ENCODE measurements around the gene NOTCH4. TPM values are rescaled to one million over a fixed set of nuclear protein-coding genes. Genes with fewer than 3 reads are reported as not detected.

The NOTCH4 gene
- total RNA-seq, 2 experiments from 2014 or later = 0.47 to 0.53 TPM

GRCh38 chr6:32208996-32209395, 14.9 kb downstream of the NOTCH4 start:
- intact Hi-C loops (cut with DNase I, micrococcal nuclease) = no loop called here
- CTCF ChIA-PET = no interaction called here
- Mint-ChIP-seq H3K27me3 (peaks cover 3% of the 10 kb centered on the region), H3K9me3 (no peaks in the 10 kb centered on the region), H3K4me3 (no peak overlapping the region), H3K36me3 (ENCODE audit: low read depth) (no peaks in the 10 kb centered on the region), H3K4me1 (ENCODE audit: low read depth) (no peaks in the 10 kb centered on the region), H3K27ac (no peak overlapping the region)
- Histone ChIP-seq H3K9me3 (ENCODE audit: control insufficient read depth in 1 of 2, insufficient read depth in 1 of 2, low read length in 2 of 2) (no peaks in the 10 kb centered on the region), H3K4me1 (ENCODE audit: insufficient read depth, low read length) (no peaks in the 10 kb centered on the region), H3K27me3 (ENCODE audit: control insufficient read depth in 1 of 2, insufficient read depth in 2 of 2, low read length in 2 of 2) (peaks cover 0 to 2% of the 10 kb centered on the region in 2 experiments), H3K27ac (ENCODE audit: low read depth in 1 of 2, low read length in 2 of 2) (no peak overlapping the region), H3K36me3 (ENCODE audit: insufficient read depth, low read length) (no peaks in the 10 kb centered on the region), H3K4me3 (ENCODE audit: low read length) (no peak overlapping the region)
- no peak for TF ChIP-seq CTCF (IDR thresholded peaks at IDR 0.05)
- ATAC-seq (ENCODE audit: poor library complexity) = no peak
- POLR2A ChIA-PET = interaction anchor here (0.6 kb wide), 1 partner anchor 147 kb away, joined by 3 read pairs; no protein-coding TSS in a partner anchor
- no peak for DNase-seq

- intact Hi-C loops (cut with DNase I, micrococcal nuclease) = loop anchor here in 1 of 2 experiments (5.0 kb wide), 1 partner anchor 38 kb away; no protein-coding TSS in a partner anchor
- H3K36me3 ChIP-seq (ENCODE audit: insufficient read depth, low read length) = no peaks in the 10 kb centered on the region
- ChIA-PET CTCF (no interaction called here), POLR2A (interaction anchor here (1.1 kb wide), 1 partner anchor 11 kb away, joined by 3 read pairs; no protein-coding TSS in a partner anchor)
- no peak overlapping the region for H3K27ac Mint-ChIP-seq
- no peaks in the 10 kb centered on the region for H3K4me1 ChIP-seq (ENCODE audit: insufficient read depth, low read length)
- no peaks in the 10 kb centered on the region for H3K36me3 Mint-ChIP-seq (ENCODE audit: low read depth)
- H3K4me3 Mint-ChIP-seq = no peak overlapping the region
- H3K4me3 ChIP-seq (ENCODE audit: low read length) = no peak overlapping the region
- peaks cover 3% of the 10 kb centered on the region for H3K27me3 Mint-ChIP-seq
- ATAC-seq (ENCODE audit: poor library complexity) = no peak
- H3K9me3 Mint-ChIP-seq = no peaks in the 10 kb centered on the region
- DNase-seq = no peak
- H3K4me1 Mint-ChIP-seq (ENCODE audit: low read depth) = no peaks in the 10 kb centered on the region
- H3K27ac ChIP-seq (ENCODE audit: low read depth in 1 of 2, low read length in 2 of 2) = no peak overlapping the region
- H3K9me3 ChIP-seq (ENCODE audit: control insufficient read depth in 1 of 2, insufficient read depth in 1 of 2, low read length in 2 of 2) = no peaks in the 10 kb centered on the region
- TF ChIP-seq CTCF (IDR thresholded peaks at IDR 0.05) = no peak
- peaks cover 0 to 2% of the 10 kb centered on the region in 2 experiments for H3K27me3 ChIP-seq (ENCODE audit: control insufficient read depth in 1 of 2, insufficient read depth in 2 of 2, low read length in 2 of 2)
Observed at GRCh38 chr6:32204268-32204715, 19.6 kb downstream of the NOTCH4 start.

GRCh38 chr6:32203426-32204267, 20.2 kb downstream of the NOTCH4 start:
- CTCF ChIA-PET = no interaction called here
- ATAC-seq (ENCODE audit: poor library complexity) = no peak

More at GRCh38 chr6:32203426-32204267, 20.2 kb downstream of the NOTCH4 start:
- Mint-ChIP-seq H3K27ac (no peak overlapping the region), H3K4me1 (ENCODE audit: low read depth) (no peaks in the 10 kb centered on the region), H3K36me3 (ENCODE audit: low read depth) (no peaks in the 10 kb centered on the region), H3K9me3 (no peaks in the 10 kb centered on the region), H3K27me3 (peaks cover 3% of the 10 kb centered on the region), H3K4me3 (no peak overlapping the region)
- intact Hi-C loops (cut with DNase I, micrococcal nuclease) = loop anchor here in 1 of 2 experiments (5.0 kb wide), 1 partner anchor 39 kb away; no protein-coding TSS in a partner anchor
- no peak overlapping the region for H3K27ac ChIP-seq (ENCODE audit: low read depth in 1 of 2, low read length in 2 of 2)
- H3K9me3 ChIP-seq (ENCODE audit: control insufficient read depth in 1 of 2, insufficient read depth in 1 of 2, low read length in 2 of 2) = no peaks in the 10 kb centered on the region
- POLR2A ChIA-PET = no interaction called here
- H3K4me3 ChIP-seq (ENCODE audit: low read length) = no peak overlapping the region
- peaks cover 0 to 2% of the 10 kb centered on the region in 2 experiments for H3K27me3 ChIP-seq (ENCODE audit: control insufficient read depth in 1 of 2, insufficient read depth in 2 of 2, low read length in 2 of 2)
- no peak for TF ChIP-seq CTCF (IDR thresholded peaks at IDR 0.05)
- H3K36me3 ChIP-seq (ENCODE audit: insufficient read depth, low read length) = no peaks in the 10 kb centered on the region
- DNase-seq = peak in 1 of 14 experiments; percentile 8
- no peaks in the 10 kb centered on the region for H3K4me1 ChIP-seq (ENCODE audit: insufficient read depth, low read length)

All from CD4-positive, alpha-beta T cell (primary cell).